HG02884 (cell line): ENCODE data around the gene NDST1.

Source experiments
- ATAC-seq: cut with Tn5 transposase; IDR thresholded peaks from one replicate; pipeline ENCODE4 v1.9.1; 2021; ENCODE audit warnings: mild to moderate bottlenecking, moderate library complexity; ENCODE audit not compliant: unreplicated experiment

The NDST1 gene

DNA sequence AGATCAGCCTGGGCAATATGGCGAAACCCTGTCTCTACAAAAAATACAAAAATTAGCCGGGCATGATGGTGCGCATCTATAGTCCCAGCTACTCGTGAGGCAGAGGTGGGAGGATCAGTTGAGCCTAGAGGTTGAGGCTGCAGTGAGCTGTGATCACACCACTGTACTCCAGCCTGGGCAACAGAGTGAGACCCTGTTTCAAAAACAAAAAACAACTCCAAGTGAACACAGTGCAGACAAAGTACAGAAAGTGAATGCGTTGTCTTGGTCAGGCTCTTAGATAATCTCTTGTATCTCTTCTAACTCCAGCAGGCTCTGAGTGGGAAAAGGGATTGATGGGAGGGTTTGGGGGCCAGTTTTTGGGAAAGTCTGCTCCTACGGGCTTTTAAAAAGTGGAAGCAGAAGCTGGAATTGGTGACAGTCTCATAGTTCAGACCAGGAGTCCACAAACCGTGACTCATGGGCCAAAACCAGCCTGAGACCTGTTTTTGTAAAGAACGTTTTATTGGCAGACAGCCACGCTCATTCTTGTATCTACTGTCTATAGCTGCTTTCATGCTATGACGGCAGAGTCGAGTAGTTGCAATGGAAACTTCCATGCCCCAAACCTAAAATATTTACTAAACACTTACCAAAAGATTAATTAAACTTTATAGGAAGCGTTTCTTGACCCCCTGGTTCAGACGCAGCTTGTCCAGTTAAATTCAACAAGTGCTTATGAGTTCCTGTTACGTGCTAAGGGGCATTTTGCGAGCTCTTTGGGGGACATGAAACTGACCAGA, 32.9 kb downstream of the NDST1 start:
- ATAC-seq: no peak

- ATAC-seq: no peak
Observed at GRCh38 chr5:150541397-150541675, 33.4 kb downstream of the NDST1 start.

- no peak for ATAC-seq
Observed at GRCh38 chr5:150541895-150542294, 34.0 kb downstream of the NDST1 start.

GRCh38 chr5:150542933-150543445, 35.1 kb downstream of the NDST1 start:
- ATAC-seq: no peak

GRCh38 chr5:150544611-150545219, 36.8 kb downstream of the NDST1 start:
- ATAC-seq: peak; percentile 93

- no peak for ATAC-seq
Observed at GRCh38 chr5:150545246-150545645, 37.3 kb downstream of the NDST1 start.

DNA sequence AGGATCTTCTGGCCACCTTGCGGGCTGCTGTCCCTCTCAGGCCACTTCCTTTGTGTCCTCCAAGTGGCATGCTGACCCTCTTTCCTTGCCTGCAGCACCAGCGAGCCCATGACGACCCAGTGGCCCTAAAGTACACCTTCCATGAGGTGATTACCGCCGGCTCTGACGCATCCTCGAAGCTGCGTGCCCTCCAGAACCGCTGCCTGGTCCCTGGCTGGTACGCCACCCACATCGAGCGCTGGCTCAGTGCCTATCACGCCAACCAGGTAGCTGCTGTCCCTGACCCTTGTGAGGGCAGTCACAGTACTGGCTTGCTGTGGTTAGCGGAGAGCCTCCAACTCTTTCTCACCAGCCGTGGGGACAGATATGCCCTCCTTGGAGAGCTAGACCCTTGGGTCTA, 40.2 kb downstream of the NDST1 start:
- ATAC-seq: no peak

GRCh38 chr5:150549735-150550134, 41.8 kb downstream of the NDST1 start:
- ATAC-seq: no peak

- ATAC-seq: no peak
Observed at GRCh38 chr5:150550286-150550685, 42.4 kb downstream of the NDST1 start.

- no peak for ATAC-seq
Observed at GRCh38 chr5:150551066-150551465, 43.1 kb downstream of the NDST1 start.

DNA sequence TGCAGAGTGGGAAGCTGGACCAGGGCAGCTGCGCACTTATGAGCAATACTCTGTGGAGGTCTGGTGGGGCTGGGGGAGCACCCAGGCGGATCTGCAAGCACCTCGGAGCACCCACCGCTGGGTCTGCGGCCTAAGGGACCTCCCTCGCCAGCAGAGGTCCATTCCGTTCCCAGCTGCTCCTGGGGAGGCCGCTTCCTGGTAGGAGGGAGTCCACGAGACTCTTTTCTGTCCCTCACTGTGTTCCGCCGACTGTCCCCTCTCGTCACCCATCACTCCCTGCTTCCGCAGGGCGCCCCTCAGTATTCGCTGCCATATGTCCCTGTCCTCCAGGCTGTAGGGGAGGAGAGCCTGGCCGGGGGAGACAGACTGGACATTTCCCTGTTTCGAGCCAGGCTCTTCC, 45.5 kb downstream of the NDST1 start:
- no peak for ATAC-seq

- no peak for ATAC-seq
Observed at GRCh38 chr5:150553911-150554310, 46.0 kb downstream of the NDST1 start.

DNA sequence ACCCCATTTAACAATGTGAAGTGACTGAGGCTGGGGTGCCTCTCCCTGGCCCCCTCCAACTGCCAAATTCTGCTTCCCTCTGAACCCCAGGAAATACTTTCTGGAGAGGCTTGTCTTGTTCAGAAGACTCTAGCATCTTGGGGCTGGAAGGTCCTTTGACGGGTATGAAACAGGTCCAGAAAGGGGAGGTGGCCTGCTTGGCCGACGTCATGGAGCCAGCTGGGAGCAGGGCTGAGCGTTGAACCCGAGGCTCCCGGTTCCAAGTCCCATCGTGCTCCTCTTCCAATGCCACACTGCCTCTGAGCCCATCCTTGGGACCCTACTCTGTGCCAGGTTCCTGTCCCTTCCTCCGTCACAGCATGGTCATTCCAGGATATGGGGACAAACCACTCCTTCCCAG, 46.9 kb downstream of the NDST1 start:
- no peak for ATAC-seq

DNA sequence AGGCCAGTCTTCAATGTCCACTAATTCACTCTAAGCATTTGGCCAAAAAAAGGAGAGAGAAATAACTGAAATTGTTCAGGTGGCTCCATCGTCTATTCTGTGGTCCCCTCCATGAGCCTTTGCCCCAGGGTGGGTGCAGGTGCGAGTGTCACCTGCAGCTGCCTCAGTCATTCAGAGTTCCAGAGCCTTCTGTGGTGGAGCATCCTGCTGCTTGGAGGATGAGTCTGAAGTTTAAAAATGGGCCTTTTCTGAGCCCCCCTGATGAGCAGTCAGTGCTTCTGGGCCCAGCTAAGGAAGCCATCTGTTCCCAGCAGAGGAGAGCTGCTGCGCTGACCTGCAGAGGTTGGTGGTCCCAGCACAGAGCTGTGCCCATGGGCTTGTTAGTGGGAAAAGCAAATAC, 48.2 kb downstream of the NDST1 start:
- no peak for ATAC-seq

GRCh38 chr5:150556859-150557508, 49.1 kb downstream of the NDST1 start:
- no peak for ATAC-seq

- ATAC-seq: no peak
Observed at GRCh38 chr5:150557509-150557872, 49.6 kb downstream of the NDST1 start.

GRCh38 chr5:150558088-150558621, 50.2 kb downstream of the NDST1 start:
- no peak for ATAC-seq

- no peak for ATAC-seq
Observed at GRCh38 chr5:150559088-150559487, 51.2 kb downstream of the NDST1 start.

DNA sequence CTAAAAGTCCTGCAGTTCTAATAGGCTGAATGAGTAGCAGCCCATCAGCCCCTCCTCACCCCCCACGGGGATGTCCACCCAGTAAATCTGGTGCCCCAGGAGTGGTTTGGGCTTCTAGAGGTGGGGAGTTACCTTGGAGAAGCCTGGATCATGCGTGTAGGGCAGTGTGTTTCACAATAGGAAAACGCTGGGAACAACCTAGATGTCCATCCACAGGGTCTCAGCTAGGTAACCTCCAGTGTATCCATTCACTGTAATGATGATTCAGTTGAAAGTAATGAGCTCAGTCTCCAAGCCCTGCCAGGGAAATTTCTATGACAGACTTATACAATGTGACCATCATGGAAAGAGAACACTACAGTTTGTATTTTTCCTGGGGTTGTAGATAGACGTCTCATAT, 51.8 kb downstream of the NDST1 start:
- no peak for ATAC-seq

- ATAC-seq: no peak
Observed at GRCh38 chr5:150560401-150561191, 52.7 kb downstream of the NDST1 start.

DNA sequence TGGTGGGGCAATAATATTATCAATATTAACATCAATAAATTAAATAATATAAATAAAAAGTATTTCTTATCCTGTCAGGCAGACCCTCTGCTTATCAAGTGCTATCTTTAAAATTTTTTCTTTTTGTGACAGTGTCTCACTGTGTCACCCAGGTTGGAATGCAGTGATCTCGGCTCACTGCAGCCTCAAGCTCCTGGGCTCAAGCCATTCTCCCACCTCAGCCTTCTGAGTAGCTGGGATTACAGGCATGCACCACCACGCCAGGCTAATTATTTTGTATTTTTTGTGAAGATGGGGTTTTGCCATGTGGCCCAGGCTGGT, 53.2 kb downstream of the NDST1 start:
- ATAC-seq: no peak
